GM12872 (cell line): Measurements from ENCODE around the gene NR6A1.

ENCODE experiments used
- CTCF ChIP-seq: IDR thresholded peaks from 3 replicates; pipeline ENCODE4 v1.5.1; 2011; ENCODE audit warnings: low read depth, mild to moderate bottlenecking, low read length, moderate library complexity; ENCODE audit not compliant: insufficient read depth

The NR6A1 gene

GRCh38 chr9:124472770-124473169 lies 298.3 kb downstream of the NR6A1 start:
- no peak for TF ChIP-seq CTCF

GRCh38 chr9:124471761-124472160 lies 299.4 kb downstream of the NR6A1 start:
- TF ChIP-seq CTCF, result no peak

GRCh38 chr9:124470726-124471125 lies 300.4 kb downstream of the NR6A1 start:
- no peak for TF ChIP-seq CTCF

- no peak for TF ChIP-seq CTCF
Measured at GRCh38 chr9:124470306-124470705, 300.8 kb downstream of the NR6A1 start.

GRCh38 chr9:124469011-124469832 lies 301.9 kb downstream of the NR6A1 start:
- TF ChIP-seq CTCF, result no peak

GRCh38 chr9:124468061-124468740 lies 302.9 kb downstream of the NR6A1 start:
- no peak for TF ChIP-seq CTCF

GRCh38 chr9:124467410-124468060 lies 303.6 kb downstream of the NR6A1 start:
- TF ChIP-seq CTCF, result no peak
